Measurements from ENCODE around the gene KPNA1.

Gene KPNA1

GRCh38 chr3:122389197-122389596, 125.5 kb downstream of the KPNA1 start:
- peaks cover 39% of the 10 kb centered on the region for H3K4me1 Mint-ChIP-seq (ENCODE audit: low read depth)
- H3K36me3 Mint-ChIP-seq (ENCODE audit: low read depth), result peaks cover 27% of the 10 kb centered on the region
- H3K9me3 Mint-ChIP-seq, result no peaks in the 10 kb centered on the region
- no peaks in the 10 kb centered on the region for H3K27me3 Mint-ChIP-seq (ENCODE audit: low read depth)
- no peak overlapping the region for H3K4me3 Mint-ChIP-seq
- DNase-seq (ENCODE audit: low spot score), result no peak
- no peak overlapping the region for H3K27ac Mint-ChIP-seq

GRCh38 chr3:122387709-122388108, 127.0 kb downstream of the KPNA1 start:
- Mint-ChIP-seq H3K27me3 (ENCODE audit: low read depth) (no peaks in the 10 kb centered on the region), H3K36me3 (ENCODE audit: low read depth) (peaks cover 22% of the 10 kb centered on the region), H3K9me3 (no peaks in the 10 kb centered on the region), H3K27ac (no peak overlapping the region), H3K4me1 (ENCODE audit: low read depth) (peaks cover 33% of the 10 kb centered on the region), H3K4me3 (no peak overlapping the region)
- no peak for DNase-seq (ENCODE audit: low spot score)

GRCh38 chr3:122383771-122384697, 130.7 kb downstream of the KPNA1 start, which contains the start of gene FAM162A:
Gene FAM162A (plus strand): TSS chr3:122384182. CDS start chr3:122384266, 84 bp downstream.
- H3K27me3 Mint-ChIP-seq (ENCODE audit: low read depth), result no peaks in the 10 kb centered on the region
- peak within 1 kb of the TSS; percentile 90 for H3K27ac Mint-ChIP-seq
- H3K4me3 Mint-ChIP-seq, result peak within 1 kb of the TSS; percentile 83
- peaks cover 58% of the 10 kb centered on the region for H3K4me1 Mint-ChIP-seq (ENCODE audit: low read depth)
- peaks cover 24% of the 10 kb centered on the region for H3K36me3 Mint-ChIP-seq (ENCODE audit: low read depth)
- no peaks in the 10 kb centered on the region for H3K9me3 Mint-ChIP-seq
- DNase-seq (ENCODE audit: low spot score), result peak; percentile 94

GRCh38 chr3:122382888-122383666, 131.7 kb downstream of the KPNA1 start, which contains the start of gene MIX23:
Gene MIX23 (minus strand): TSS chr3:122383231. CDS start chr3:122383224, 7 bp downstream.
- peaks cover 23% of the 10 kb centered on the region for H3K36me3 Mint-ChIP-seq (ENCODE audit: low read depth)
- peak within 1 kb of the TSS; percentile 90 for H3K27ac Mint-ChIP-seq
- no peaks in the 10 kb centered on the region for H3K27me3 Mint-ChIP-seq (ENCODE audit: low read depth)
- H3K9me3 Mint-ChIP-seq, result no peaks in the 10 kb centered on the region
- DNase-seq (ENCODE audit: low spot score), result peak; percentile 83
- H3K4me1 Mint-ChIP-seq (ENCODE audit: low read depth), result peaks cover 57% of the 10 kb centered on the region
- peak within 1 kb of the TSS; percentile 83 for H3K4me3 Mint-ChIP-seq

GRCh38 chr3:122377975-122378374, 136.8 kb downstream of the KPNA1 start:
- Mint-ChIP-seq H3K9me3 (no peaks in the 10 kb centered on the region), H3K27ac (no peak overlapping the region), H3K27me3 (ENCODE audit: low read depth) (no peaks in the 10 kb centered on the region), H3K4me1 (ENCODE audit: low read depth) (peaks cover 34% of the 10 kb centered on the region), H3K4me3 (no peak overlapping the region), H3K36me3 (ENCODE audit: low read depth) (peaks cover 24% of the 10 kb centered on the region)
- no peak for DNase-seq (ENCODE audit: low spot score)

- H3K27me3 Mint-ChIP-seq (ENCODE audit: low read depth), result no peaks in the 10 kb centered on the region
- H3K36me3 Mint-ChIP-seq (ENCODE audit: low read depth), result peaks cover 28% of the 10 kb centered on the region
Observed at GRCh38 chr3:122374034-122374433, 140.7 kb downstream of the KPNA1 start.

More at GRCh38 chr3:122374034-122374433, 140.7 kb downstream of the KPNA1 start:
- Mint-ChIP-seq H3K4me1 (ENCODE audit: low read depth) (peaks cover 13% of the 10 kb centered on the region), H3K4me3 (no peak overlapping the region), H3K9me3 (no peaks in the 10 kb centered on the region), H3K27ac (no peak overlapping the region)
- no peak for DNase-seq (ENCODE audit: low spot score)

All from T-helper 2 cell treated with Interferon-gamma antibody and Interleukin-4, amounts not matched to agents 5 μg/mL and 100 μg/mL, for 36 hours (primary cell).